GM21717 (cell line): ENCODE results near the gene AFMID.
"Not testable (repeated sequence)": the region's sequence is repeated elsewhere in the genome, so short reads cannot be mapped to it uniquely, and the experiment has no call there.

Experiments
- ATAC-seq: cut with Tn5 transposase; IDR thresholded peaks from one replicate; pipeline ENCODE4 v1.9.1; 2021; ENCODE audit warnings: mild to moderate bottlenecking, moderate library complexity; ENCODE audit not compliant: unreplicated experiment

The AFMID gene

GRCh38 chr17:78252701-78253635, 65.8 kb downstream of the AFMID start:
- ATAC-seq = no peak

GRCh38 chr17:78253636-78253945, 66.4 kb downstream of the AFMID start:
- not testable (repeated sequence) for ATAC-seq

- peak; percentile 43 for ATAC-seq
These were observed 66.9 kb downstream of the AFMID start for GRCh38 chr17:78253946-78254672.

- no peak for ATAC-seq
These were observed 68.0 kb downstream of the AFMID start for GRCh38 chr17:78255029-78255656.

GRCh38 chr17:78255953-78256706, 69.0 kb downstream of the AFMID start:
- no peak for ATAC-seq

- ATAC-seq = no peak
These were observed 69.8 kb downstream of the AFMID start for GRCh38 chr17:78256707-78257591.
